Mucosa of rectum (tissue), 2 donors: ENCODE measurements around the gene AADAC.
A peak's percentile ranks its signal among the peaks of the same experiment; 100 is the strongest.

Experiments used
- H3K27ac ChIP-seq, 2 donors: one replicate each; pipeline ENCODE4 v1.7.0; 2013; ENCODE audit warnings: inconsistent platforms in 2 of 2, low read depth in 2 of 2, low read length in 2 of 2
- H3K27me3 ChIP-seq, 2 donors: one replicate each; pipeline ENCODE4 v1.7.0; 2013; ENCODE audit warnings: low read length in 2 of 2; ENCODE audit not compliant: control insufficient read depth in 2 of 2, insufficient read depth in 2 of 2
- H3K36me3 ChIP-seq, 2 donors: one replicate each; pipeline ENCODE4 v1.7.0; 2013; ENCODE audit warnings: low read length in 2 of 2; ENCODE audit not compliant: control insufficient read depth in 2 of 2, insufficient read depth in 2 of 2
- H3K4me1 ChIP-seq, 2 donors: one replicate each; pipeline ENCODE4 v1.7.0; 2013; ENCODE audit warnings: low read length in 2 of 2, mild to moderate bottlenecking in 1 of 2; ENCODE audit not compliant: control insufficient read depth in 2 of 2, insufficient read depth in 2 of 2
- H3K4me3 ChIP-seq, 2 donors: one replicate each; pipeline ENCODE4 v1.7.0; 2013; ENCODE audit warnings: low read length in 2 of 2
- H3K9ac ChIP-seq, 2 donors: one replicate each; pipeline ENCODE4 v1.7.0; 2013; ENCODE audit warnings: low read length in 2 of 2, low read depth in 1 of 2, mild to moderate bottlenecking in 1 of 2
- H3K9me3 ChIP-seq, 2 donors: one replicate each; pipeline ENCODE4 v1.7.0; 2013; ENCODE audit warnings: low read length in 2 of 2; ENCODE audit not compliant: control insufficient read depth in 2 of 2
- donor health status: healthy.
- donor health status: Normal muscosa, but diverticular disease.

AADAC gene

GRCh38 chr3:151818361-151818760 is 4.4 kb downstream of the AADAC start:
- Histone ChIP-seq H3K9ac (no peak overlapping the region), H3K27ac (no peak overlapping the region)

GRCh38 chr3:151819910-151820309 is 6.0 kb downstream of the AADAC start:
- Histone ChIP-seq H3K9ac (no peak overlapping the region), H3K27ac (no peak overlapping the region), H3K4me1 (peaks cover 3 to 6% of the 10 kb centered on the region in 2 donors), H3K36me3 (no peaks in the 10 kb centered on the region), H3K27me3 (no peaks in the 10 kb centered on the region), H3K4me3 (no peak overlapping the region), H3K9me3 (no peaks in the 10 kb centered on the region)

More at GRCh38 chr3:151818361-151818760, 4.4 kb downstream of the AADAC start:
- H3K36me3 ChIP-seq: no peaks in the 10 kb centered on the region
- no peaks in the 10 kb centered on the region for H3K27me3 ChIP-seq
- H3K4me1 ChIP-seq: peaks cover 3 to 6% of the 10 kb centered on the region in 2 donors
- H3K4me3 ChIP-seq: no peak overlapping the region
- no peaks in the 10 kb centered on the region for H3K9me3 ChIP-seq

- Histone ChIP-seq H3K9ac (no peak overlapping the region), H3K9me3 (no peaks in the 10 kb centered on the region), H3K4me3 (no peak overlapping the region), H3K27ac (no peak overlapping the region), H3K4me1 (no peaks in the 10 kb centered on the region), H3K27me3 (no peaks in the 10 kb centered on the region), H3K36me3 (no peaks in the 10 kb centered on the region)
Measured at GRCh38 chr3:151827816-151828215, 13.9 kb downstream of the AADAC start.

- H3K9ac ChIP-seq: no peak overlapping the region
- H3K36me3 ChIP-seq: no peaks in the 10 kb centered on the region
- H3K4me3 ChIP-seq: no peak overlapping the region
- no peaks in the 10 kb centered on the region for H3K9me3 ChIP-seq
- H3K27me3 ChIP-seq: peaks cover 0 to 2% of the 10 kb centered on the region in 2 donors
- no peak overlapping the region for H3K27ac ChIP-seq
- H3K4me1 ChIP-seq: peaks cover 0 to 2% of the 10 kb centered on the region in 2 donors
Measured at GRCh38 chr3:151835751-151836525, 22.0 kb downstream of the AADAC start.

GRCh38 chr3:151837057-151837456 is 23.1 kb downstream of the AADAC start:
- peaks cover 0 to 2% of the 10 kb centered on the region in 2 donors for H3K4me1 ChIP-seq
- H3K9me3 ChIP-seq: no peaks in the 10 kb centered on the region
- no peak overlapping the region for H3K27ac ChIP-seq
- no peaks in the 10 kb centered on the region for H3K36me3 ChIP-seq
- H3K4me3 ChIP-seq: no peak overlapping the region
- no peak overlapping the region for H3K9ac ChIP-seq
- peaks cover 0 to 2% of the 10 kb centered on the region in 2 donors for H3K27me3 ChIP-seq

- H3K4me3 ChIP-seq: peak overlapping the region in 1 of 2 donors; percentile 34
- H3K4me1 ChIP-seq: peaks cover 0 to 2% of the 10 kb centered on the region in 2 donors
- peaks cover 0 to 2% of the 10 kb centered on the region in 2 donors for H3K27me3 ChIP-seq
- no peak overlapping the region for H3K9ac ChIP-seq
- no peaks in the 10 kb centered on the region for H3K9me3 ChIP-seq
- H3K27ac ChIP-seq: no peak overlapping the region
- H3K36me3 ChIP-seq: no peaks in the 10 kb centered on the region
Measured at GRCh38 chr3:151838574-151839312, 24.8 kb downstream of the AADAC start.

GRCh38 chr3:151839313-151839631 is 25.4 kb downstream of the AADAC start:
- no peaks in the 10 kb centered on the region for H3K36me3 ChIP-seq
- no peaks in the 10 kb centered on the region for H3K9me3 ChIP-seq
- H3K4me3 ChIP-seq: no peak overlapping the region
- H3K27me3 ChIP-seq: peaks cover 0 to 2% of the 10 kb centered on the region in 2 donors
- no peak overlapping the region for H3K9ac ChIP-seq
- H3K4me1 ChIP-seq: peaks cover 0 to 2% of the 10 kb centered on the region in 2 donors
- no peak overlapping the region for H3K27ac ChIP-seq

- Histone ChIP-seq H3K4me1 (peaks cover 0 to 2% of the 10 kb centered on the region in 2 donors), H3K4me3 (no peak overlapping the region), H3K9me3 (no peaks in the 10 kb centered on the region), H3K27me3 (peaks cover 0 to 2% of the 10 kb centered on the region in 2 donors), H3K27ac (no peak overlapping the region), H3K9ac (no peak overlapping the region), H3K36me3 (no peaks in the 10 kb centered on the region)
Measured at GRCh38 chr3:151841801-151842200, 27.9 kb downstream of the AADAC start.

- no peak overlapping the region for H3K27ac ChIP-seq
- no peaks in the 10 kb centered on the region for H3K9me3 ChIP-seq
- H3K36me3 ChIP-seq: no peaks in the 10 kb centered on the region
- H3K4me3 ChIP-seq: no peak overlapping the region
- peaks cover 0 to 2% of the 10 kb centered on the region in 2 donors for H3K4me1 ChIP-seq
- peaks cover 0 to 2% of the 10 kb centered on the region in 2 donors for H3K27me3 ChIP-seq
- no peak overlapping the region for H3K9ac ChIP-seq
Measured at GRCh38 chr3:151843275-151843674, 29.4 kb downstream of the AADAC start.

GRCh38 chr3:151845306-151845905 is 31.5 kb downstream of the AADAC start:
- Histone ChIP-seq H3K9me3 (no peaks in the 10 kb centered on the region), H3K4me1 (no peaks in the 10 kb centered on the region), H3K27ac (no peak overlapping the region), H3K36me3 (no peaks in the 10 kb centered on the region), H3K4me3 (no peak overlapping the region), H3K9ac (no peak overlapping the region), H3K27me3 (no peaks in the 10 kb centered on the region)
